Activated effector memory CD4-positive, alpha-beta T cell treated with Interleukin-2 at 50 U/mL for 16 hours (primary cell): ENCODE data around the gene MAN2C1.
"Not testable (repeated sequence)": the region's sequence is repeated elsewhere in the genome, so short reads cannot be mapped to it uniquely, and the experiment has no call there.

ENCODE experiments used
- DNase-seq: peaks from one replicate; pipeline ENCODE4 v3.0.0-alpha.2; 2020

Gene MAN2C1

GRCh38 chr15:75360856-75361255, 7.6 kb downstream of the MAN2C1 start:
- no peak for DNase-seq

DNA sequence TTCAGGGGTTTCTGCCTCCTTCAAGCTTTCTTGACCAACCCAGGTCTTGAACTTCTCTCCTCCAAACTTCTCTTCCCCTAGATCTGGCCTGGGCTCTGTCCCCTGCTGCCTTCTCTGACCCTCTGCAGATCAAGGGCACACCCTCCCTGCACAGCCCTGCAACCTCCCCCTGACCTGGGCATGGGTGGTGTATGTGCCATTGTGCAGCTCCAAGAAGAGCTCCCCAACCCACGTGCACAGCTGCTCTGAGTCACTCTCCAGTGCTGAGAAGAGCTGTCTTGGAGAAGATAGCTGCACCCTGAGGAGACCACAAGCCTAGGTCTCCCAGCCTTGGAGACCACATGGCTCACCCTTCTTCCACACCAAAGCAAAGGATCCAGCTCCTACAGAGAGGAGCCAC, 8.0 kb downstream of the MAN2C1 start:
- no peak for DNase-seq

DNA sequence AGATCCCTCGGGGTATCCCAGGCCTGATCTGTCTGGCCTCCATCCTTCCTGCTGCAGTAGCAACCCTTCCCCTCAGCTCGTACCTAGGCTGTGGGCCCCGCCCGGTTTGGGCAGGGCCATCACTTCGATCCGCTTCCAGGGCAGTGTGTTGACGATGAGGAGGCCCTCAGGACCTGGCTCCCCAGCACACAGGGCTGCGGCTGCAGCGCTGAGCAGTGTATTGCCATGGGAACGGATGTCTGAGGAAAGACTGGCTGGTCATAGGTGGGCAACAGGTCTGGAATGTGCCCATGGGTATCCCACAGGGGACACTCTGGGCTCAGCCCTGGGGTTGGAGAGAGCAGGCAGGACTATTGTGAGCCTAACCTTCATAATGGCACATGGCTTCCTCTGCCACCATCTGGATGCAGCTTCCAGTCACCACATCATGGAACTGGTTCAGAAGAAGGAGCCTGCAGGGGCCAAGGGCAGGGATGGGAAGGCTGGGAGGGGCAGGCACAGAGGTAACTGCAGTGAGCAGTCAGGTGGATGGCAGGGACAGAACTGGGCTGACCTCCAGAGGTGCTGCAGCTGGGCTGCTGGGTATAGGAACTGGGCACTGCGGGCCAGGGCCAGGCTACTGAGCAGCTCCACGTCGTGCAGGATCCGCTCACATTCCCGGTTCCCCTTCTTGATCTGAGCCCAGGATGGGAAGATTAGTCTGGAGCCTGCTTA, 8.7 kb downstream of the MAN2C1 start:
- DNase-seq: no peak

GRCh38 chr15:75358771-75359536, 9.5 kb downstream of the MAN2C1 start:
- no peak for DNase-seq

DNA sequence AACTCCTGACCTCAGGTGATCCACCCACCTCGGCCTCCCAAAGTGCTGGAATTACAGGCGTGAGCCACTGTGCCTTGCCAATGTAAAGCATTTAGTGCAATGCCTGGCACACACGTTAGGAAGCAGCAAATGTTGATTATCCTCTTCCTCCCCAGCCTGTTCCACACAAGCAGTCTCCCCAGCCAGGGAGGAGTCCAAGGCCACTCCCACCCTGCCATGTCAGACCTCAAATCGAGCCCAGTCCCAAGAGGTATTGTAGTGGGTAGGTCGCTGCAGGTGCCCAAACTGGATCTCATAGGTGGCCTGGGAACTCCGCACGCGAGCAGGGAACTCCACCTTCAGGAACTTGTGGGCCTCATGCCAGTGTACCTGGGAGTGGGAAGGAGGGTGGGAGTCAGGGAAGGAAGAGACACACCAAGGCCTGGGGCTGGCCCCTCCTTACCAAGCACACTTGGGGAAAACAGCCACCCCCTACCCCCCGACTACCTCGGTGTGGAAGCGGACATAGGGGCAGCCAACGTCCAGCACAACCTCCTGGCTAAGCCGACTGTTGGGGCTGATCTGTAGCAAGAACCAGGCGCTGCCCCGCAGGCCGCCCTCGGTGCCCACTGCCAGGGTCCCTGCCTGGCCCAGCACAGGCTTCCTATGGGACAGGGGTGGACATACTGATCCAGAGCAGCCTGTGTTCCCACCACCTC, 10.3 kb downstream of the MAN2C1 start:
- DNase-seq: no peak

- no peak for DNase-seq
Measured at GRCh38 chr15:75356517-75356916, 11.9 kb downstream of the MAN2C1 start.

GRCh38 chr15:75356006-75356405, 12.4 kb downstream of the MAN2C1 start:
- DNase-seq: no peak

DNA sequence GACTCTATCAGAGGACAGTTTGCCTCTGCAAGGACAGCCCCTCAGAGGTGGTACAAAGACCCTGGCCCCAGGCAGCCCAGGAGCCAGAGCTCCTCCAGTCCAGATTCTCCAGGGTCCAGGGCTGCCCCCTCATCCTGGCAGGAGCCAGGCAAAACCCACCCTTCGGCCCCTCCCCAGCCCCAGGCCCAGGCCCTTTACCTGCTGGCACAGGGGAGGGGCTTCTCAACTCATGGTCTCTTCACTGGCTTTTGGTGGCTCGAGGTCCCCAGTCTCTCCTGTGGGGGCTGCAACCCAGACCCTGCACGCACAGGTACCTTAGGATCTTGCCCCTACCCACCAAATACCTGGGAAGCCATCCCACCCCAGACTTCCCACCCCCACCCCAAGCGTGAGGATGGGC, 13.0 kb downstream of the MAN2C1 start:
- no peak for DNase-seq

DNA sequence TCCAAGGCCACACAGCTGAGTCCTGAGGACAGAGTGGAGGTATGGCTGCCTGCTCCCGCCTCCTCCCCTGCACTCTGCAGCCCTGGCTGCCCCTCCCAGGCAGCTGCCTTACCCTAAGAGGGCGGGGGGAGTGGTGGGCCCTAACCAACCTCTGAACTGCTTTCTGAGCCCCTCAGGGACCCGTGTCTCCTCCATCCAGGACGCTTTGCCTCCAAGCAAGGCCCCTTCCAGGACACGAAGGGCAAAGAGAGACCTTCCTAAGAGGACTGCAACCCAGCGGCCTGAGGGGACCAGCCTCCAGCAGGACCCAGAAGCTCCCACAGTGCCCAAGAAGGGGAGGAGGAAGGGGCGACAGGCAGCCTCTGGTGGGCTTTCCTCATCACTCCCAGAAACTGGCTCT, 14.0 kb downstream of the MAN2C1 start:
- DNase-seq: no peak

GRCh38 chr15:75353604-75354003, 14.8 kb downstream of the MAN2C1 start:
- no peak for DNase-seq

GRCh38 chr15:75352186-75353080, 16.0 kb downstream of the MAN2C1 start:
- no peak for DNase-seq

DNA sequence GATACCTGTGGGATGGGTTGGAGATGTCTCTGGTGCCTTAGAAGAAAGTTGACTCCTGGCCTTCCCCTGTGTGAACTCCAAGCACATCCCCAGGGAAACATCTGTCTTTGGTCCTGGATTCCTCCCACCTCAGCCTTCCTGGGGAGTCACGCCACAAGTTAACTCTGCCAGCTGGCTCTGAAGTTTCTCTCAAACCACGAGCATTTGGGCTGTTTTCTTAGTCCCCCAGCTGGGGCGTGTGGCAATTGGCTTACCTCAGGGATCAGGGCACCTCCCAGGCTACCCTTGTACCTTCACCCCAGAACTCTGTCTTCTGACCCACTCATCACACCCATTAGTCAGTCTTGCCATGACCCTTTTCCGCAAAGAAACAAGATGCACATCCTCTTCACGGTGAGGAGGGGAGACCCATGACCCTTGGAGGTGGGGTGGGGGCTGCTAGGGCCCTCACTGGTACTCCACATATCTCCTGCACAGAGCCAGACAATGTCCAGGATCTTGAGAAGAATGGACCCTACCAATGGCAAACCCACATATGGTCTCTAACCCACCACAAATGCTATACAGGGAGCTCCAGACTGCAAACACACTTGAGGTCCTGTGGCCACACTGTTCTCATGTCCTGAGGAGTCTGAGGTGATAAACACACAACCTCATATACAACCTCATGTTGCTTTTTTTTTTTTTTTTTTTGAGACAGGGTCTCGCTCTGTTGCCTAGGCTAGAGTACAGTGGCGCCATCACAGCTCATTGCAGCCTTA, 17.6 kb downstream of the MAN2C1 start:
- no peak for DNase-seq

DNA sequence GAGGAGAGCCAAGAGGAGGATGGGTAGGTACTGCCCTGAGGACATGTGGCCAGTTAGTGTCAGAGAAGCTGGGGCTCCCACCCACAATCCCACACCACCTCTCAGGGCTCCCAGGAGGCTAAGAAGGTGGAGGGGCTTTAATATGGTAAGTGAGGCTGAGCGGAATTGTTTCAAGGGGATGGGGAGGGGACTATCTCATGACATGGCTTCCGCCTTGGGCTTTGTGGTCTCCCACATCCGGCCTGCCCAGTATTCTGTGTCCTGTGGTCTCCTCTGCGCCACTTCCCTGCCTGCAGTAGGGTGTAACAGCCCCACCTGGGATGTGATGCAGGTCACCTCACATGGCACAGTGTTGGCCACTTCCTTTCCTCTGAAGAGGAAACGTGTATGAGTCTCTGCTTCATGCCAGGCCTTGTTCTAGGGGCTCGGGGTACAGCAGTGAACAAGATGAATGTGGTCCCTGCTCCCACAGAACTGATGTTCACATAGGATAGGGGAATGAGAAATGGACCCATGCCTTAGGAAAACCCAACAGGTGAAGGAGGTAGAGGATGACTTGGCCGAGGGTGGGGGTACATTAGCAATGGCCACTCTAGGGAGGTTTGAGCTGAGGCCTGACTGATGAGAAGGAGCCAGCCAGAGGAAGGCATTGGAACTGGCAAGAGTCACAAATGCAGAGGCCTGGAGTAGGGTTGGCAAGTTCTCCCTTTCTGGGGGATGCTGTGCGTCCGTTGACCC, 18.4 kb downstream of the MAN2C1 start:
- DNase-seq: peak; percentile 75

DNA sequence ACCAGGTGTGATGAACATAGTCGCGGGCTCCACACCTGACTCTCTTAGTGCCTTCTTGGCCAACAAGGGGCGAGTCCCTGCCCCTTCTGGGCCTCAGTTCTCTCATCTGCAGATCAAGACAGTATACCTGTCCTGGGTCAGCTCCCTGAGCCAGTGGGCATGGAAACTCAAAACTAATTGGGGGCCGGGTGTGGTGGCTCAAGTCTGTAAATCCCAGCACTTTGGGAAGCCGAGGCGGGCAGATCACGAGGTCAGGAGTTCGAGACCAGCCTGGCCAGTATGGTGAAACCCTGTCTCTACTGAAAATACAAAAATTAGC, 19.1 kb downstream of the MAN2C1 start:
- DNase-seq: not testable (repeated sequence)

- DNase-seq: no peak
Measured at GRCh38 chr15:75348562-75349350, 19.7 kb downstream of the MAN2C1 start.

DNA sequence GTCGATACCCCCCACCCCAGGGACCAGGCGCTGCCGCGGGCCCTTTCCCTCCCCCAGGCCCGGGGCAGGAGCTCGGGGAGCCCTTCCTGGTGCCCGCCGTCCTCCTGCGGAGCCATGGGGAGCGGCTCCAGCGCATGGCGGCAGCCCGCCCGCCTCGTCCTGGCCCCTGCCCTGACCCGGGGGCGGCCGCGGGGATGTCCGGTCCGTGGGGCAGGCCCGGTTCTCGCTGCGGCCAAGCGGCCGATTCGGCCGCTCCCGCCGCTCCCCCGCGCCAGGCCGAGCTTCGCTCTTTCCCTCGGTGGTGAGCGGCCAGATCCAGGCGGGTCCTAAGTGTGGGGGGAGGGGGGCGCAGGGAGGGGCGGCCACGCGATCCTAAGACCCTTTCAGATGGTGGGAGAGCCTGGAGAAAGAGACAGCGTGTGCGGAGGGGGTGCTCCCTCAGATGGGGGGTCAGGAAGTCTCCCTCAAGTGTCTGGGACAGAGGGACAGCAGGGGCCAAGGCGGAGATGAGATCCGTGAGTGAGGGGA, 20.3 kb downstream of the MAN2C1 start:
- no peak for DNase-seq

DNA sequence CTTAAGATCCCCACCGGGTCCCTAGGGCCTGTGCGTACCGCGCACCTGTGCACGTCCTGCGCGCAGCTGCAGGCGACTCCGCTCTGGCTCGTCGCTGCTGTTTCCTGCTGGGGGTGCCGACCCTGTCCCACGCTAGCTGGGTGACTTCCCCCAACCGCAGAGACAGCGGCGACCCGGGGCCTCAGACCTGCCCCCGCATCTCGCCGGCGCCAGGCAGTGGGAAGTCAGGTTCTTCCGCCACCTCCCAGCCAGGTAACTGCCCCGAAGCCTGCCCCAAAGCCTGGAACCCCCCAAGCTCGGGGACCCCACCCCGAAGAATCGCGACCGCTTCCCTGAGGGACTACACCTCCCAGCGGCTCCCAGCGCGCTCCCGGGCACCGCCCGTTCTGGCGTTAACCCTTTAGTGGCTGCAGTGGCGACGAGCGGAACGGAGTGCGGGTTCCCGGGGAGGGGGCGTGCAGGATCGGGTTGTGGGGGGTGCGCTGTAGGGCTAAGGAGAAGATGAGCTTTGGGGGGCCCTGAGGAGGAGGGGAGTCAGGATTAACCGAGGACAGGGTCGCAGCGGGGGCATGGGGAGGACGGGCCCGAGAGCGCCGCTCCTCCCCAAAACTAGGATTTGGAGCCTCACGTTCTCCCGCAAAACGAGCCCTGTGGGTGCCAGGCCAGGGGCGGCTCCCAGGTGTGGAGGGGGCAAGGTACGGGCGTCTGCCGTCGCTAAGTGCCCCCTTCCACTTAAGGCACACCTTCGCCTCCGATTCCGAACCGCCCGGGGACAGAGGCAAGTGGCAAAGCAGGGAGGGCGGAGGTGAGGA, 21.0 kb downstream of the MAN2C1 start:
- DNase-seq: peak; percentile 44

- no peak for DNase-seq
Measured at GRCh38 chr15:75346796-75347221, 21.6 kb downstream of the MAN2C1 start, which contains the start of gene NEIL1. Gene NEIL1, plus strand, starts transcription at chr15:75347039. Its CDS starts 1,867 bp downstream, at chr15:75348906.

GRCh38 chr15:75343953-75344352, 24.5 kb downstream of the MAN2C1 start:
- DNase-seq: not testable (repeated sequence)
